OCI-LY7 (cell line): ENCODE measurements around the gene LONRF3. TPM values are rescaled to one million over a fixed set of nuclear protein-coding genes. Genes with fewer than 3 reads are reported as not detected.

Experiments used
- BruUV-seq: library from RNA; stranded (reverse); fragments of 400-500 nt; replicated peaks from 2 replicates; lab custom pipeline; 2021; lab: Mats Ljungman, UMichigan
- CTCF ChIA-PET: fragments of 300-600 bp; sonication (Branson Sonifier 250); formaldehyde crosslinking; loops from one replicate; lab custom pipeline; 2022; ENCODE audit warnings: antibody characterized with exemption; ENCODE audit not compliant: unreplicated experiment; lab: Charles Lee
- POLR2A ChIA-PET: fragments of 300-600 bp; sonication (Branson Sonifier 250); formaldehyde crosslinking; loops from one replicate; lab custom pipeline; 2022; ENCODE audit warnings: antibody characterized with exemption; lab: Charles Lee
- DNase-seq: peaks from one replicate; pipeline ENCODE4 v3.0.0-alpha.2; 2015; ENCODE audit warnings: low spot score
- H2AFZ ChIP-seq: fragments of 200-600 bp; sonication (generic), shearing (Covaris generic); 2 replicates; pipeline ENCODE4 v1.6.1; 2014; ENCODE audit warnings: mild to moderate bottlenecking, antibody characterized with exemption, low read length, moderate library complexity
- H3K27ac ChIP-seq: fragments of 200-600 bp; sonication (generic); 2 replicates; pipeline ENCODE4 v1.5.1; 2014; ENCODE audit warnings: mixed run types, low read depth, mild to moderate bottlenecking, moderate library complexity, low read length, inconsistent platforms; ENCODE audit not compliant: poor library complexity, severe bottlenecking
- H3K36me3 ChIP-seq: fragments of 200-600 bp; sonication (generic); 2 replicates; pipeline ENCODE4 v1.6.1; 2014; ENCODE audit warnings: mild to moderate bottlenecking, antibody characterized with exemption, low read length, moderate library complexity, mixed read lengths; ENCODE audit not compliant: insufficient read depth
- H3K4me1 ChIP-seq: fragments of 200-600 bp; sonication (generic); 2 replicates; pipeline ENCODE4 v1.5.1; 2014; ENCODE audit warnings: mild to moderate bottlenecking, low read length; ENCODE audit not compliant: insufficient read depth, poor library complexity, severe bottlenecking
- H3K4me2 ChIP-seq: fragments of 200-600 bp; sonication (generic); 2 replicates; pipeline ENCODE4 v1.6.1; 2014; ENCODE audit warnings: mild to moderate bottlenecking, low read length
- H3K4me3 ChIP-seq: fragments of 200-600 bp; sonication (generic); 2 replicates; pipeline ENCODE4 v1.5.1; 2014; ENCODE audit warnings: mild to moderate bottlenecking, low read depth, low read length; ENCODE audit not compliant: poor library complexity, severe bottlenecking
- H3K79me2 ChIP-seq: fragments of 200-600 bp; sonication (generic); 2 replicates; pipeline ENCODE4 v1.6.1; 2016; ENCODE audit warnings: low read depth, mild to moderate bottlenecking, low read length, moderate library complexity, mixed read lengths; ENCODE audit not compliant: insufficient read depth
- H3K9me2 ChIP-seq: fragments of 200-600 bp; sonication (generic); 2 replicates; pipeline ENCODE4 v1.6.1; 2016; ENCODE audit warnings: mild to moderate bottlenecking, low read length, mixed read lengths; ENCODE audit not compliant: insufficient read depth
- H3K9me3 ChIP-seq: fragments of 200-600 bp; sonication (generic); 2 replicates; pipeline ENCODE4 v1.6.1; 2014; ENCODE audit warnings: mild to moderate bottlenecking, mixed run types, low read length, mixed read lengths
- H4K20me1 ChIP-seq: fragments of 200-600 bp; sonication (generic); 2 replicates; pipeline ENCODE4 v1.6.1; 2014; ENCODE audit warnings: mild to moderate bottlenecking, antibody characterized with exemption, low read length, moderate library complexity, mixed read lengths; ENCODE audit not compliant: insufficient read depth
- EZH2phosphoT487 ChIP-seq: fragments of 200-600 bp; sonication (generic); IDR thresholded peaks from 2 replicates; pipeline ENCODE4 v1.6.1; 2018; ENCODE audit warnings: low read depth, borderline replicate concordance, mild to moderate bottlenecking, mixed run types, antibody characterized with exemption, low read length, moderate library complexity, mixed read lengths
- intact Hi-C: fragments of 100-400 bp; cut with micrococcal nuclease; formaldehyde crosslinking; loops from one replicate; pipeline ENCODE4 v1.10.0; 2022; ENCODE audit not compliant: unreplicated experiment
- total RNA-seq, 2 experiments: library from RNA; depleted of rRNA in 1 of 2; stranded (reverse); fragments of >200 nt in 1 of 2; shearing (Covaris generic) in 1 of 2; gene quantifications; 2 replicates each; pipeline ENCODE4 v1.2.3, GENCODE V29; 2014 to 2022
- TF ChIP-seq, protein P1 (sequence below): fragments of 200-600 bp; sonication (generic); conservative IDR thresholded peaks from 2 replicates; pipeline ENCODE4 v1.5.1; 2014; ENCODE audit warnings: mild to moderate bottlenecking, antibody characterized with exemption, low read length, moderate library complexity, mixed read lengths

LONRF3 gene
- total RNA-seq, 2 experiments from 2014 or later, result not detected

DNA sequence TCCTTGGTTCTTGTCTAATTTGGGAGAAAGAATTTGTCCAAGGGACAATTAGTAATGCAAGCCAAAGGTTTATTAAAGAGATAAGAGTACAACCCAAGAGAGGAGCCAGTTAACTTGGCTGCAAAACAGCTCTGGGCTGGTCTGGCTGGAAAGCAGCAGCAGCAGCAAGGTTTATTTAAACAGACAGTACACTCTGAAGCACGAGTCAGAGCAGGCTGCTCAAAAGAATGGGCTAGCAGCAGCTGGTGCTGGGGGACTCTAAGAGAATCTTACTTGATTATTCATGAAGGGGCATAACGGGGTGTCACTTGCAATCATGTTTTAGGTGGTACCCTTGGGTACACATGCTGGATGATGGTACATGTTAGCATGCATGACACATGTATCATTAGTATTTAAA lies 81.3 kb downstream of the LONRF3 start:
- Histone ChIP-seq H3K4me1 (no peaks in the 10 kb centered on the region), H4K20me1 (no peaks in the 10 kb centered on the region), H3K27ac (no peak overlapping the region), H3K36me3 (no peaks in the 10 kb centered on the region), H3K4me2 (no peak overlapping the region), H2AFZ (no peak overlapping the region), H3K9me2 (no peaks in the 10 kb centered on the region), H3K79me2 (no peaks in the 10 kb centered on the region), H3K9me3 (no peaks in the 10 kb centered on the region), H3K4me3 (no peak overlapping the region)
- DNase-seq, result no peak
- ChIA-PET CTCF (no interaction called here), POLR2A (no interaction called here)
- no TSS peak for BruUV-seq
- TF ChIP-seq EZH2phosphoT487, result no peak
- TF ChIP-seq, protein P1, sequence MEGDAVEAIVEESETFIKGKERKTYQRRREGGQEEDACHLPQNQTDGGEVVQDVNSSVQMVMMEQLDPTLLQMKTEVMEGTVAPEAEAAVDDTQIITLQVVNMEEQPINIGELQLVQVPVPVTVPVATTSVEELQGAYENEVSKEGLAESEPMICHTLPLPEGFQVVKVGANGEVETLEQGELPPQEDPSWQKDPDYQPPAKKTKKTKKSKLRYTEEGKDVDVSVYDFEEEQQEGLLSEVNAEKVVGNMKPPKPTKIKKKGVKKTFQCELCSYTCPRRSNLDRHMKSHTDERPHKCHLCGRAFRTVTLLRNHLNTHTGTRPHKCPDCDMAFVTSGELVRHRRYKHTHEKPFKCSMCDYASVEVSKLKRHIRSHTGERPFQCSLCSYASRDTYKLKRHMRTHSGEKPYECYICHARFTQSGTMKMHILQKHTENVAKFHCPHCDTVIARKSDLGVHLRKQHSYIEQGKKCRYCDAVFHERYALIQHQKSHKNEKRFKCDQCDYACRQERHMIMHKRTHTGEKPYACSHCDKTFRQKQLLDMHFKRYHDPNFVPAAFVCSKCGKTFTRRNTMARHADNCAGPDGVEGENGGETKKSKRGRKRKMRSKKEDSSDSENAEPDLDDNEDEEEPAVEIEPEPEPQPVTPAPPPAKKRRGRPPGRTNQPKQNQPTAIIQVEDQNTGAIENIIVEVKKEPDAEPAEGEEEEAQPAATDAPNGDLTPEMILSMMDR, result no peak
- intact Hi-C loops, result no loop called here

DNA sequence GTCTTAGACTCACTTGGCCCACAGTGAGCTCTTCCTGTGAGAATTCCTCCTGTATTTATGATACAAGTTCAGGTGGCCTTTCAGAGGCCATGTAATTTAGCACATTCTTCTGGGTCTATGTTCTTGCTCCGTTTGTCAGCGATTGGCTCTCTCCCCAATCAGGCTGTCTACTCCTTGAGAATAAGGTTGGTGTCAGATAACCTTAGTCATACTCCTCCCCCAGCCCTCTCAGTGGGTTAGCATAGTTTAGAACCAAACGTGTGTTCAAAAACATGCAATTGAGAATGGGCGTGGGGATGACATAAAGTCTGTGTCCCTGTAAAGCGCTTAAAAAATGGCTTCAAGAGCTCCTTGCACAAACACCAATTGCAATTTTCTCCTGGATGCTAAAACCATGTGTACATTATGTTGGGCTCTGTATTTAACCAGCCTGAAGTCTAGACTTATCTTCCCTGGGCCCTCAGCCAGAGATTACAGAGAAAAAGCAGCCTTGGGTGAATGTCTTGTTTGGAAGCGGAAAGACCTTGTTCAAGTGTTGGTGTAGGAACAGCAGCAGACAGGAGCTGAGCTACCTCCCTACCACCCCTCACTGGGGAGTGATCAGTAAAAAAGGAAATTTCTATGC lies 88.4 kb downstream of the LONRF3 start:
- POLR2A ChIA-PET, result interaction anchor here (0.6 kb wide), 1 partner anchor 12 kb away, joined by 3 read pairs; no protein-coding TSS in a partner anchor
- intact Hi-C loops, result no loop called here
- H3K4me1 ChIP-seq, result no peaks in the 10 kb centered on the region
- no peaks in the 10 kb centered on the region for H3K79me2 ChIP-seq
- no peaks in the 10 kb centered on the region for H3K9me3 ChIP-seq
- no peaks in the 10 kb centered on the region for H4K20me1 ChIP-seq
- no peak for DNase-seq
- H3K4me3 ChIP-seq, result no peak overlapping the region
- H3K9me2 ChIP-seq, result no peaks in the 10 kb centered on the region
- CTCF ChIA-PET, result no interaction called here
- no peak overlapping the region for H3K4me2 ChIP-seq
- H3K27ac ChIP-seq, result no peak overlapping the region
- no peak overlapping the region for H2AFZ ChIP-seq
- H3K36me3 ChIP-seq, result no peaks in the 10 kb centered on the region
- no peak for TF ChIP-seq EZH2phosphoT487
- TF ChIP-seq, protein P1, result no peak
- BruUV-seq, result no TSS peak

DNA sequence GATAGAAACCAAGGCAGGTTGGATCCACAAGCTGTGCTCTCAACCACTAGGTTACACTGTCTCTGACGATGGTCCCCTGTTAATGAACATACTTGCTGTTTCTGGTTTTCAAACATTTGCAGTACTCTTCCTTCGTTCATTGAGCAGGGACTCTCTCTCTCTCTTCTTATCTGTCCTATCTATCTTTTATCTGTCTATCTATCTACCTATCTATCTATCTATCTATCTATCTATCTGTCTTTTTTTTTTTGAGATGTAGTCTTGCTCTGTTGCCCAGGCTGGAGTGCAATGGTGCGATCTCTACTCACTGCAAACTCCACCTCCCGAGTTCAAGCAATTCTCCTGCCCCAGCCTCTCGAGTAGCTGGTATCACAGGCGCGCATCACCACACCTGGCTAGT lies 89.0 kb downstream of the LONRF3 start:
- BruUV-seq, result no TSS peak
- Histone ChIP-seq H2AFZ (no peak overlapping the region), H3K9me3 (no peaks in the 10 kb centered on the region), H3K4me3 (no peak overlapping the region), H3K79me2 (no peaks in the 10 kb centered on the region), H3K27ac (no peak overlapping the region), H3K36me3 (no peaks in the 10 kb centered on the region), H3K4me1 (no peaks in the 10 kb centered on the region), H4K20me1 (no peaks in the 10 kb centered on the region), H3K4me2 (no peak overlapping the region), H3K9me2 (no peaks in the 10 kb centered on the region)
- ChIA-PET CTCF (no interaction called here), POLR2A (interaction anchor here (0.6 kb wide), 1 partner anchor 12 kb away, joined by 3 read pairs; no protein-coding TSS in a partner anchor)
- no peak for DNase-seq
- intact Hi-C loops, result no loop called here
- TF ChIP-seq, protein P1, result no peak
- TF ChIP-seq EZH2phosphoT487, result no peak
